Fibroblast of skin of right biceps (primary cell): ENCODE results near the gene SPTBN5.

Experiments
- DNase-seq: peaks from one replicate; pipeline ENCODE4 v3.0.0-alpha.2; 2013

SPTBN5 gene

DNA sequence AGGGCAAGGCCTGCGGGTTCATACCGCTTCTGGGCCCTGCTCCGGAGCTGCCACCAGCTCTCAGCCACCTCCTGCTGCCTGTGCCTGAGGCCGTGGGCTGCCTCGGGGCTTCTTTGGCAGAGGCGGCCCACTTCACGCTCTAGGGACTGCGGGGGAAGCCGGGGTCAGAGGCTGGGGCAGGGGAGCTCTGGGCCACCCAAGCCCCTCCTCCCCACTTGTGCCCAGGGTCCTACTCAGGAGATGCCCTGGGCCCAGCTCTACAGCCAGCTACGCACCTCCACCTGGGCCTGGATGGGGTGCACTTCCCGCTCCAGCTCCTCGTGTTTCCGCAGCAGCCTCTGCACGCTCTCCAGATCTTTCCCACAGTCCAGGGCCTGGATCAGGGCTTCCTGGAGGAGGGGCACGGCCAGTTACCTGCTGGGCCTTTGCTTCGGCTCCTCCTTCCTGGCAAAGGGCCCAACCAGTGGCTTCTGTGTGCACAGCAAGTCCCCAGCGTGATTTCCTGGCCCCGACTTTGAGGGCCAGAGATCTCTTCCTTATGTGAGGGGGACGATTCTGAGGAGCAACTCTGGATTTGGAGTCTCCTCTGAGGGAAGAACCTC lies 31.2 kb downstream of the SPTBN5 start:
- DNase-seq, result no peak

DNA sequence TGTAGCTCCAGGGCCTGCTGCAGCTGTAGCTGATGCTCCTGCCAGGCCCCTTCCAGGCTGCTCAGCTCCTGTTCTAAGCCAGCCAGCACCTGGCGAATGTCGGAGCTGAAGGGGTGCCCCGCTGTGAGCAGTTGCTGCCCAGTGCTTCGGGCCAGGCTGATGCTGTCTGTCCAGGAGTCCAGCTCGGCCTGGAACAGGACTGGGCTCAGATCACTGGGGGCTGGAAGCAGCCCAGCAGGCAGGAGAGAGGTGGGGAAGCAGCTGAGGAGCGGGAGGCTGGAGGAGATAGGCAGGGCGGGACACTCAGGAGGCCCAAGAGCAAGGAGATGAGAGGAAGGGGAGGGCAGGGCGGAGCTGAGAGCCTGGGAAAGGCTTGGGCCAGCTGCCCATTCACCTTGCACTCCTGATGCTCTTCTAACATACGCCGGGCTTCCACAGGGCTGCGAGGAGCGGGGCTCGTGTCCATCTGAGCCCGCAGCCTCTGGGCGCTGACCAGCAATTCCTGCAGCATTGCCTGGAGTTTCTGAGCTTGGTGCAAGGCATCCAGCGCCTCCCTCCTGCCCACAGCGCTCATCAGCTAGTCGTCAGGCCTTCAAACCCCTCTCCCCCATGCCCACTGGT lies 32.0 kb downstream of the SPTBN5 start:
- DNase-seq, result no peak

DNA sequence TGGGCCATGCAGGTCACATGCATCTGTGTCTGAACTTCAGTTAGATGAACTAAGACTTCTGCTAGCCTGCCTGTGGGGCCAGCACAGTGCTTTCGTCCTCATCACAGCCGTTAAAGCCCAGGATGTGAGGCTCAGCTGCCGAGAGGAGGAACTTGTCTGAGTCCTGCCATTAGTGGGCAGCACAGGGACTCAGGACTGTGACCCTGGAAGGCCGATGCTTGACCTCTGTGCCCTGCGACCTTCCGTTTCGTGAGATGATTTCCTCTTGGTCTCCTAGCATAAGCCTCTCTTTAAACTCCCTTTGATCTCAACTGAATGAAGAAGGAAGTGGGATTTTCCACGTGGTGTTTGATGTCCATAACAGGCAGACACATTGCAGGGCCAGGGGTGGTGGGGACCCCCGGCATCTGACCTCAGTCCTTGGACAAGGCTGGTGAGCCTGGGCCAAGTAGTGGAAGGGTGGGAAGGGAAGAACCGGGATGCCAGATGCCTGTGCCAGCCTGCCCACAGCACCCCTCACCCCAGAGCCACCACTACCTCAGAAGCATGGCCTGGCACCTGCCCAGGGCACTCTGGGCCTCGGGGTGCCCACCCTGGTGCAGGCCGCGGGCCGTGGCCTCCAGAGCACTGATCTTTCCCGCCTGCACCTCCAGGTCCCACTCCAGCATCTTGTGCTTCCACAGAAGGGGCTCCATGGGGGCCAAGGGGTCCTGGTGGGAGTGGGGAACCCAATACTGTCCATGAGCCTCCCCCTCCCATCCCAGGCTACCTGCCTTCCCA lies 33.6 kb downstream of the SPTBN5 start:
- DNase-seq, result no peak

DNA sequence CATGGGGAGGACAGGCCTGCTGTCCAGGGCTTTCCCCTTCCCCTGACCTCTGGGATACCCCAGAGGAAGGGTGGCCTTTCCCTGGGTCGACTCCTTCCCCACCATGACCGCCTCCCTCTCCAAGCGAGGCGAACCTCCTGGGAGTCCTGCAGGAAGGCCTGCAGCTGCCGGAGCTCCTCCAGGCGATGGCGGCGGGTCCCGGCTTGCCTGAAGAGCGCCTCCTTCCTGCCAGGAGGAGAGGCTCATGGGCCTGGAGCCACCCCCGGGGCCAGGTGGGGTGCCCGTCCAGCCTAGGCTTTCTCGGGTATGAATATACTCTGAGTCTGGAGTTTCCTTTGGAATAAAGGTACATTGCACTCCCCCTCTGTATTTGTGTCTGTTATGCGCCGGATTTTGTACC lies 35.1 kb downstream of the SPTBN5 start:
- no peak for DNase-seq

DNA sequence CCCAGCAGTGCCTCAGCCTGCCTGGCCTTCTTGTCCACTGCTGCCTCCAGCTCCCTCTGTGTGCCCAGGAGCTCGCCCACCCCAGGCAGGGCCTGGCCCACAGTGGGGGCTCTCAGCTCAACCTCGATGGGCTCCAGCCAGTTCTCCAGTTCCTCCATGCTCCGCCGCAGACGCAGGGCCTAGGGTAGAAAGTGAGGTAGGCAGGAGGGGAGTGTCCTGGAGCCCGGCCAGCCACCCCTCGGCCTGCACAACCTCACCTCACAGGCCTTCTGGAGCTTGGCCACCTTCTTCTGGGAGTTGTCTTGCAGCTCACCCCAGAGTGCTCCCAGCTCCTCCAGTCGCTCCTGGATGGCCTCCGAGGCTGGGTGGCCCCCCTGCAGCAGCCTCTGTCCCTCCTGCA lies 36.5 kb downstream of the SPTBN5 start:
- no peak for DNase-seq

DNA sequence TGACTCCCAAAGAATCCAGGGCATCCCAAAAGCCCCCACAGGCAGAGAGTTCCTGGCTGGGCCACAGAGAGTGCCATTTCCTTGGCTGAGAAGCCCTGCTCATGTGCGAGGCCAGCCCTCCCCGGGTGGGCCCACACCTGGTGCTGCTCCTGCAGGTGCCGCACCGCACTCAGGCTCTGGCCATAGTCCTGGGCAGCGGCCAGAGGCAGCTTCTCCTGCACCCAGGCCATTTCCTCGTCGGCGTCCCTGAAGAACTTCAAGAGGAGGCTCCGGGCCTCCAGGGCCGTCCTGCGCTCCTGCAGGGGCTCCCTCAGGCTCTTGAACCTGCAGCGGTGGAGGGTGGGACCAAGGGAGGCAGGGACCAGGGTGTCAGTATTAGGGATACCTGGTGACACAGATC lies 37.1 kb downstream of the SPTBN5 start:
- DNase-seq, result no peak

DNA sequence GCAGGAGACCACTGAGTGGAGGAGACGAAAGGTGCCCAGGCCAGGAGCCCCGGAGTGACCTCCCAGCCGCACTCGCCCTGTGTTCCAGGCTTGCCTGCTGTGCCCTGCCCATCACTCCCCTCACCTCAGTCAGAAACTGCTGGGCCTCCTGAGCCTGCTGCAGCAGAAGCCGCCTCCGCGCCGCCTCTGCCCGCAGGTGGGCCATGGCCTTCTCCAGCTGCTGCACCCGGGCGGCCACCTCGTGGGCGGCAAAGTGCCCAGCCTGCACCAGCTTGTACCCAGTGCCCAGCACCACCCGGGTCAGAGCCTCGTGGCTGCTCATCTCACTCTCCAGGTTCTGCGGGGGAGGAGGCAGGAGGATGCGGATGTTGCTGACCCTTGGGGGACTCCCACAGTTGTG lies 37.6 kb downstream of the SPTBN5 start:
- no peak for DNase-seq

DNA sequence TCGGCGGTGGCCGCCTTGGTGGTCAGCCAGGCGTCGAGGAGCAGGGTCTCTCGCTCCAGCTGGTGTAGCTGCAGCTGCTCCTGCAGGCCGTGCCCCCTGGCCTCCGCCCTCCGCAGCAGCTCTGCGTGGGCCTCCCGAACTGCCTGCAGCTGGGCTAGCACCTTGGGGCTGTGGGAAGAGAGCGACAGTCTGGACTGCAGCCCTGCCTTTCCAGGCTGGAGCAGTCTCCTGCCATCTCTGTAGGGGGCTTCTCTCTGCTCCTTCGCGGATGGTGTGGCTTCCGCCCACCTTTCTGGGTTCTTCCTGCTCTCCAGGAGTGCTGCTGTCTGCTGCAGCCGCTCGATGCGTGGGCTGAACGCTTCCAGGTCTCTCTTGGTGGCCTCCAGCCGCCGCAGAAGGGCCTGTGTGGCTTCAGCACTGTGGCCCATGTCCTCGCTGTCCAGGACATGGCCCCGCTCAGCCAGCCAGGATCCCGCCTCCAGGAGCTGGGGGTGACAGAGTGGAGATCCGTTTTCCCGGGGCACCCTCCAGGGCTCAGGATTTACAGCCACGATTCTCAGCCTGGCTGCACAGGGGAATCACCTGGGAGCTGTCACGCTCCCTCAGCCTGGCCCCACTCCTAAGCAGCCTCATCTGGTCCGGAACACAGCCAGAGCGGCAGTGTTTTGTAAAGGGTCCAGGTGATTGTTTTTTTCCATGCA lies 38.4 kb downstream of the SPTBN5 start:
- no peak for DNase-seq

DNA sequence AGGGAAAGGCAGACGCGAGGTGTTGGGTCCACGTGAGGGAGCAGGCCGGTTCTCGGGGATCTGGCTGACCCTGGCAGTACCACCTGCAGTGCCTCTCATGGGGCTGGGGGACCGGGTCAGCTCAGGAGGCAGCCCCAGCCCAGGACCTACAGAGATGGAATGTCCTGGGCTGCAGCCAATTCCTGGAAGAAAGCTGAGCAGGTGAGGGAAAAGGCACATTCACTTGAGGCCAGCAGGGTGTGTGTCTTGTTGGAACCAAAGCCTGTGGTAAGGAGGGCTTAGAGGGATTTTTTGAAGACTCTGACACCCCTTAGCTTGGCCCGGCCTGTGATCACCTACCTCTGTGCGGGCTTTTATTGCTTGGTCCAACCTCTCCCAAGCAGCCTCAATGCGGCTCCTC lies 39.4 kb downstream of the SPTBN5 start:
- no peak for DNase-seq

DNA sequence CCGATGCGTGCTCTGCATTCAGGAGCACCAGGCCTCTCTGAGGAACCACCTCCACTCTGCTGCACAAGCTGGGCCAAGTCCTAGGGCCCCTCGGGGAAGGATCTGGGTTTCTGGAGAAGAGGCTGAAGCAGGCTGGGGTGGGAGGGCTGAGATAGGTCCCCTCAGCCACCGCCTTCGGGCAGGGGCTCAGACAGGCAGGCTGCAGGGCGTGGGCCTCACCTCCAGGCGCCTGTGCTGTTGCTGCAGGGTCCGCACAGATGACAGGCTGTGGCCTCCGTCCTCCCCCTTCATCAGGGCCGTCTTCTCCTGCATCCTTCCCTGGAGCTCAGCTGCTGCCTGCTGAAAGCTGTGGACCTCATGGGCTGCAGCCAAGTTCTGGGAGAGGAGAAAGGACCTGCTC lies 40.0 kb downstream of the SPTBN5 start:
- DNase-seq, result no peak

DNA sequence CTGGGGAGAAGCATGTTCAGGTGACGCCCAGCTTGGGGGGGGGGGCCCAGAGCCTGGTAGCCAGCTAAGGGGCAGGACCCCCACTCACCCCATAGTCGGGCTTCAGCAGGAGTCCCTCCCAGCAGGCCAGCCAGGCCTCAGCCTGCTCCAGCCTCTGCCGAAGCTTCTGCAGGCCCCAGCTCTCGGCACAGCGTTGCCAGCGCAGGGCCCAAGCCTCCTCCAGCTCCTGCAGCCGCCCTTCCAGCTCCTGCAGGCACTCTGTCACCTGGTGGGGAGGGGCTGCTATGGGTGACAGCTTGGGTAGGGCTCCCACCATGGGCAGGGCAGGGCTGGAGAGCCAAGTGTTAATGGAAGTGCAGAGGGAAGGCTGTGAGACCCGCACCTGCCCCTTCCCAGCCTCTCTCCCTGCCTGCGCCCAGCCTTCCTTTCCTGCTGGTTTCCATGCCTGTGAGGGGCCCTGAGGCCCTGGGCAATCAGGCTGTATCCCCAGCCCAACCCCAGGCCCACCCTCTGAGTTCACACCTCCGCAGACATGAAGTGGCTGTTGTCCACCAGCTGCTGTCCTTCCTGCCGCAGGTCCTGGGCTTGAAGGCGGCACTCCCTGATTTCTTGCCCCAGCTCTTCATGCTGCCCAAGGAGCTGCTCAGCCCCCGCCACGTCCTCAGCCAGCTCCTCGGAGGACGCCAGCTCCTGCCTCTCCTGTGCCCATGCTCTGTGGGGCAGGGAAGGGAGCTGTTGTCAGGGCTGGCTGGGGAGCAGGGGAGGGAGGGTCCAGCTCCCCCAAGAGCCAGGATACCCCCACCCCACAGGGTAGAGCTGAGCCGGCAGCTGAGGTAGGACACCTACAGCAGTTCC lies 40.9 kb downstream of the SPTBN5 start:
- DNase-seq, result no peak

DNA sequence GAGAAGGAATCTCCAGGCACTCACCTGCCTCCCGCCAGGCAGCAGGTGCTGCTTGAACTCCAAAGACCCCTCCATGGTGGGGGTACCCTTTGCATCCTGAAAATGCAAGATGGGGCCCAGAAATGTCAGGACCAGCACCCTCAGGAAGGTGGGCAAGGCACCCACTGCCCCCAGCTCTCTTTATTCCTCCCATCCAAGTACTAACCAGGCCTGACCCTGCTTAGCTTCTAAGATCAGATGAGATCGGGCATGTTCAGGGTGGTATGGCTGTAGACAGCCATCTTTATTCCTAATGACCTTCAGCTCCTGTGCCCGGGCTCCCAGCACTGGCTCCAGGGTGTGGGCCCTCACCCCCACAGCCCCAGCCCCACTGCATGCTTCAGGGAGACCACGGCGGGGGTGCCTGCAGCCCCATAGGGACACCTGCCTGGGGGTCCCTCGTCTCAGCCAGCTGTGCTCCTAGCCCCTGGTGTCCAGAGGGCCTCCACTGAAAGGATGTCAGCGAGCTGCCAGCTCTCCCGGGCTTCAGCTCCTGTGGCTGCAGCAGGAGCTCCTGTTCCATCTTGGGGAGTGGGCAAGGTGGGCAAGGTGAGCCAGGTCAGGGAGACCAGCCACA lies 42.0 kb downstream of the SPTBN5 start:
- DNase-seq, result no peak

DNA sequence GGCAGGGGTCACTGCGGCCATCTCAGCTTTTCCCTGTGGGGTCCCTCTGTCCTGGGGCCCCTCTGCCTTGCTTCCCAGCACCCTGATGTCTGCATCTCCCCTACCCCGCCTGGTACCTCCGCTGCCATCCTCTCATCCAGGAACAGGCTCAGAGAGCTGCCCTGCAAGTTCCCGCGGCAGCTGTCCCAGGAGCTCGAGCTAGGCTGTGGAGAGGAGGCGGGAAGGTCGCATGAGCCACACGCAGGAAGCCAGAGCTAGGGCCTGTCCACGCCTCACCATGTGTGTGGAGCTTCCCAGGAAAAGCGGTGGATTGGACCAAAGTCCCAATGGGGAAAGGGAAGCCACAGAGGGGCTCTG lies 42.7 kb downstream of the SPTBN5 start:
- DNase-seq, result no peak

DNA sequence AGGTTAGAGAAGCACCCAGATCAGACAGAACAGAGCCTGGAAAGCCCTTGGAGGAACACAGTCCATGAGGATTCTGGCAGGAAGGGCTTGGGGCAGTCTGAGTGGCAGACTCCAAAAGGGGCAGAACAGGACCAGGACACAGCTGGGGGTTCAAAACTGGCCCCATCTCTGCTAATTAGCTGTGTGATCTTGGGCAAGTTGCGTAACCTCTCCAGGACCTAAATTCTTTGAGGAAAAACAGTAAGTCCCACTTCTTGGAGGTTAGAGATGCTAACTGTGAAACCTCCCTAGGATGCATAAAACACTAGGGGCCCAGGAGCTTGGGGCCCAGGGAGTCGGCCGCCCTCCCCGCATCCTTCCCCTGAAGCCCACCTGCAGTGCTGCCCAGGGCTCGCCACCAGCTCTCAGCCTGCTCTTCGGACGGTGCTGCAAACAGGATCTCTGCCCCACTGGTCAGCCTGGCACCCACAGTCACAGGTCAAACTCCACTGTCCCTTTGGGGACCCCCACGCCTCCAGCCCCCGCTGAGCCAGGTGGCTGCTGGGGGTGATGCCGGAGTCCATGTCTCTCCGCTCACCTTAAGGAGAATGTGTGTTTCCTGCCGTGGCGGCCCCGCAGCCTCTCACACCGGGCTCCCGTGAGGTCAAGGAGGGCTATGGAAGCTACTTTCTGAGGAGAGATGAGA lies 43.2 kb downstream of the SPTBN5 start:
- no peak for DNase-seq

DNA sequence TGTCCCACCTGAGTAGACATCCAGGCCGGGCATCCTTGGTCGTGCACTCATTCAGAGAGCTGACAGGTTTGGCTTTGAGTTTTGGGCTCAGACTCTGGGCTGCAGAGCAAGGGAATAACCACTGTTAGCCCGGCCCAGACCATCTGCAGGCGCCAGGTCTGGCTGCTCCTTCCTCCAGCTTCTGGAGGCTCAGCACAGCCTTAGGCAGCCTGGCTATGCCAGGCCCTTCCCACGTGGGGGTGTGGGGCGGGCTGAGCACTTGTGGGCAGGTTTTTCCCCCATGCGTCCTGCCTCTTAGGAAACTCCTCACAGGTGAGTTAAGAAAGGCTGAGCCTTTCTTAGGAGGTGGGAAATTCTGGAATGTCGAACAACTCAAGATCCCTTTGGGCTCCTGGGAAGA lies 44.0 kb downstream of the SPTBN5 start:
- no peak for DNase-seq

DNA sequence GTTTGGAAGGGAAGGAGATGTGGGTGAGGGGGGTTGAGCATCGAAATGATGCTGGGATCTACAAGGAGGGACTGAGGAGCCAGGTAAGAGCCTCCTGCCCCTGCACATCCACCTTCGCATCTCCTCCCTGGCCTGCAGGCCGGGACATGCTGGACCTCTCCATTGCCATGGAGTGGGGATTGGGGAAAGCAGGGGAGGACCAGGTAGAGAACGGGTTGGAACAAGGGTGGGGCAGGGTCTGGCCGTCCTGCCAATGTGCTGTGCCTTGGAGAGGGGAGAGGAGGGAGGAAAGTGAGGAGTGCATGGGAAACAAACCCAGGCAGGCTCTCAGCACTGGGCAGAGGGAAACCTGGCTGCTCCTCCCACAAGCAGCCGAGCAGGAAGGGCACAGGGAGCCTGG lies 44.6 kb downstream of the SPTBN5 start:
- no peak for DNase-seq

DNA sequence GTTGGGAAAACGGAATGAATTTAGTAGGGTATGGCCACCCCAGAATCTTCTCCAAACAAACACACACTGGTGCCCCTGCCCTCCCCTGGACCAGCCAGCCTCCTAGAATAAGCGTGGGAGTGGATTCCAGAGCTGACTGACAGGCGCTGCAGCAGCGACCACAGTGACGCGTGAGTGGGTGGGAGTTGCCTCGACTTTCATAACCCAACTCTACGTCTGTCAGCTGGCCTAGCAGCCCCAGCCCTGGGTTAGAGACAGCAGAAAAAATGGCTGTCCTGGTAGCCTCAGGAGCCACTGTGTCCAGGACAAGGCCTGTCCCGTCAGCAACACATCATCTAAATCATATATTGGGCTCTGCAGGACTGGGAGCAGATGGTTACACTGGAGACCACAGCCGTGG lies 45.2 kb downstream of the SPTBN5 start:
- no peak for DNase-seq

DNA sequence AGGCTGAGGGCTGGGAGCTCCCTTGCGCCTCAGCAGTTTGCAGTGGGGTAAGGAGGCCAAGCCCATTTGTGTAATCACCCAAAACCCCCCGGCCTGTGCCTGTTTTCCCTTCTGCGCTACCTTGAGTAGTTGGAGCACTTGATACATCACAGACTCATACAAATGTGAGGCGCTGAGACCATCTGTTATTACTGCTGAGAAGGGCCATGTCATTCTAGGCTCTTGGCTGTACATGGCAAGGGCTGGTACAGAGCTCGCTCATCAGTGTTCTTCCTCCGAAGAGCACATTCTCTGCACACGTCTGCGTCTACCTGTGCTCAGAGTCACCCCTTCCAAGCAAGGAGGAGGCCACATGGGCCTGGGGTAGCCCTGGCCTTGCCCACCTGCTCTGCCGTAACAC lies 45.9 kb downstream of the SPTBN5 start:
- DNase-seq, result no peak

DNA sequence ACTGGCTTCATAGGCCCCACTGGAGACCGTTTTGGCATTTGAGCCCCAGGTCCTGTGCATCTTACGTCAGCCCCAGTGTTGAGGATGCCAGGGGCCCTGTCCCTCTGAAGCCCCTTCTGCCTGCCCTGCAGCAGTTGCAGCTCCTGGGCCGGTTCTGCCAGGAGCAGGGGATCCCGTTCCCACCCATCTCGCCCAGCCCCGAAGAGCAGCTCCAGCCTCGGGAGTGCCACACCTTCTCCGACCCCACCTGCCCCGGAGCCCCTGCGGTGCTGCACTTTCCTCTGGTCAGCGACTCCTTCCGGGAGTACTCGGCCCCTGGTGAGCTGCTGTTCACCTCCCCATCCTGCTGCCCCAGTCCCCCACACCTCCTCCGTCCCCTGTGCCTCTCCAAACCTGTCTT lies 46.6 kb downstream of the SPTBN5 start:
- no peak for DNase-seq

DNA sequence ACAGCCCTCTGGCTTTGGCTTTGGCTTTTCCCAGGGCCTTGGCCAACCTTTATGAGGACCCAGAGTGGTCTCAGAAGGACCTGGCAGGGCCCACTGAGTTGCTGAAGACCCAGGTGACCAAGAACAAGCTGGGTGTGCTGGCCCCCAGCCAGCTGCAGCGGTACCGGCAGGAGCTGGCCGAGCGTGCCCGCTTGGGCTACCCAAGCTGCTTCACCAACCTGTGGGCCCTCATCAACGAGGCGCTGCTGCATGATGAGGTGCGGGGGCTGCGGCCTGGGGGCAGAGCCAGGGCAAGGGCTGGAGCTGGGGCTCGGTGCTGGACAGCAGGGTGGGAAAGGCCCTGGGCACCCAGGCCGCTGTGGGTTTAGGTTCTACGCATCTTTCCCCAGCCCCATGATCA lies 49.0 kb downstream of the SPTBN5 start:
- DNase-seq, result no peak

DNA sequence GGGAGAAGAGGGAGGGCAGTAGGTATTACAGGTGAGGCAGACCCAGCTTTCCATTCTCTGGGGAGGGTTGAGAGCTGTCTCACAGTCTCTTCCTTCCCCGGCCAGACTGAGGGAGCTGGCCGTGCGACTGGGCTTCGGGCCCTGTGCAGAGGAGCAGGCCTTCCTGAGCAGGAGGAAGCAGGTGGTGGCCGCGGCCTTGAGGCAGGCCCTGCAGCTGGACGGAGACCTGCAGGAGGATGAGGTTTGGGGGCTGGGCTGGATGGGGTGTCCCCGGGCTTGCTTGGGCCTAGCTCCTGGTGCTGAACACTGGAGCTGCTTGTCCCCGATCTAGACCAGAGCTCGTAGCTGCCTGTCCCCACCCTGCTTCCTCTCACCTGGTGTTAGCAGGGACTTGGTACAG lies 50.3 kb downstream of the SPTBN5 start:
- DNase-seq, result no peak

DNA sequence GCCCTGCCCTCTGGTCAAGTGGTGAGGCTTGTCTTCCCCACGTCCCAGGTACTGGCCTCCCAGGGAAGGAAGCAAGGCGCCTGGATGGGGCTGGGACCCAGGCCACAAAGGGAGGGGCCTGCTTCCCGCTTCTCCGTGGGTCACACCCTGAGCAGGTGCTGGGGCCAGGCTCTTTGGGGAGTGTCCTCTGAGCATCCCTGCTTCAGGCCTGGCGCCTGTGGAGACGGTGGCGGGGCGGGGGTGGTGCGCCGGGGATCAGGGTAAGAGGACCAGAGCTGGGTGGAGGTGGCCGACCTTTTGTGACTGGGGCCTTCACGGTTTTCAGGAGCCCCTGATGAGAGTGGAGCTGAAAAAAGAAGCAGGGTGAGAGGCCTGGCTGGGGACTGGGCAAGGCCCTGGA lies 51.6 kb downstream of the SPTBN5 start:
- DNase-seq, result no peak
